ENCODE results near the gene EEF1G.
"Not testable (repeated sequence)": the region's sequence is repeated elsewhere in the genome, so short reads cannot be mapped to it uniquely, and the experiment has no call there.

Gene EEF1G

DNA sequence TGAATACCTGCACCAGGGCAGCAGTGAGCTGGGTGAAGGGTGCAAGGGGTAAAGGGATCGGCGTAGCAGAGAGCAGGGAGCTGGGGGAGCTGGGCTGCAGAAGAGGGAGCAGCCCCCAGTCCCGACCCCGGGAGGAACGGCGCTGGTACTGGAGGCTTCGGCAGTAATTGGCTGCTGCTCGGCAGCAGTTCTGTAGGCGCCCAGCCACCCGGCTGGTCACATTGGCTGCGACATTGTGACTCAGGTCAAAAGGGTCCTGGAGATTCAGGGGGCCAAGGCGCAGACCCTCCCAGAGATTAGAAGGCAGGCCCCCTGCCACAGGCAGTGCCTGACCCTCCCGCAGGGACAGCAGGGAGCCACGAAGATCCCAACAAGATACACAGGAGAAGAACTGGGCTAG is 2.1 kb upstream of the EEF1G start:
- no peak for DNase-seq

- DNase-seq, result no peak
Observed at GRCh38 chr11:62575156-62575555, 1.5 kb upstream of the EEF1G start.

DNA sequence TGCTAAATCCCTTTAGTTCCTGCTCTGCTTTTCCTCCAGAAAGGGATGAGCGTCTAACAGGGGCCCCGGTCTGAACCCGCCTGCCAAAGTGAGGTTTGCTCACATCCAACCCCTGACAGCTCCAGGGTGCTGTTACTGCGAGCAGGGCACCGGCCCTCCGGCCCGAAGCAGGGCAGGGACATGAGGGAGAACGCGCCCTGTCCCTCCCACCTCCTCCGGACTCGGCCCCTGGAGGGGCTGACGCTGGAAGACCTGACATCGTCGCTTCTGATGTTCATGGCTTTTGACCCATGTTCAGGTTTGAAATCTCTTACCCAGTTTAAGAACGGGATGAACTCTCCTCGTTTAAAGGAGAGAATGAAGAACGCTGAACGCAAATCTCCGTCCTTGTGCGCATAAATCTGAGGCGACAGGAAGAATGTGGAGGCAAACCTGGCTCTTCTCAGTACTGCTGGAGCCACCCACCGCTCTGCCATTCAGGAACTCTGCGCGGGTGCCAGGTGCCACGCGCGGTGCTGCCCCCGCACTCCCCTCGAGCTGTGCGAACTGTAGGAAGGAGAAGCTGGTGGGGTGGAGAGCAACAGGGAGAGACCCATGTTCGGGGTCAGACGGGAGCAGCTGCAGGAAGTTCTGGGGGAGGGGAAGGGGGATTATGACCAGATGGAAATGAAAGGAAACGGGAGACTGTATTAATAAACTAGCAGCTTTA is 826 bp upstream of the EEF1G start:
- no peak for DNase-seq

GRCh38 chr11:62573006-62573591 is 592 bp downstream of the EEF1G start:
- no peak for DNase-seq

GRCh38 chr11:62572431-62572830 is 1.3 kb downstream of the EEF1G start:
- no peak for DNase-seq

- DNase-seq, result not testable (repeated sequence)
Observed at GRCh38 chr11:62571493-62571892, 2.2 kb downstream of the EEF1G start.

GRCh38 chr11:62570903-62571302 is 2.8 kb downstream of the EEF1G start:
- not testable (repeated sequence) for DNase-seq

DNA sequence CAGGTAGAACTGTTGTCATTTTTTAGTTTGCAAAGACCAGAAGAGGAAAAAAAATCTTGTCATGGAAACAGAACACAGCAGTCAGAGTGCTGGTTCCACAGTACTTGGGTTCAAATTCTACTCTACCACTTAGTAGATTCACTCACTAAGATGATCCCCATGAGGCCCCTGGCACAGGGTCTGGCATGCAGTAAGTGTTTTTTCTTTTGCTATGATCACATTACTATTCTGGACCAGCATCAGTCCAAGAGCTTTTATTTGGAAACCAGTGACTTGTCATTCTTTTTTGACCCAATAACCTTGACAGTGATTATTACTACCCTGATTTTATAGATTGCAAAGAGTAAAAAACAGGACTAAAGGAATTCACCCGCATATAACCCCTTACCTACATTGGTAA is 4.1 kb downstream of the EEF1G start:
- no peak for DNase-seq

- no peak for DNase-seq
Observed at GRCh38 chr11:62567018-62567633, 6.6 kb downstream of the EEF1G start.

DNA sequence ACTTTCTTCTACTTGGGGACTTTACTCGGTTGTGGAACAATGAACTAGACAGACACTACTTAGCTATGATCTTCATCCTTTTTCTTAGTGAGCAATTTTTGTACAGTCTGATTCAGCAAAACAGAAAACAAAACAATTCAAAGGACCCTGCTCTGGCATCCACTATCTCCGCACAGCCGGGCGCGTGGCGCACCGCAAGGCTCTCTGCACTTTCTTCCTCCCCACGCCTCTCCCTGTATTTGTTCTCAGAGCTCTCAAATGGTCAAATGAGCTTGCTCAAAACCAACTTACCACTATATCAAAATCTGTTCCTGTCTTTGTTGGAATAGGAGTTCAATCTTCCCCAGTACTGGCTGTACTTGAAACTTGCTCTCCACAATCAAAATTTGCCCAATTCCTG is 7.4 kb downstream of the EEF1G start:
- no peak for DNase-seq

DNA sequence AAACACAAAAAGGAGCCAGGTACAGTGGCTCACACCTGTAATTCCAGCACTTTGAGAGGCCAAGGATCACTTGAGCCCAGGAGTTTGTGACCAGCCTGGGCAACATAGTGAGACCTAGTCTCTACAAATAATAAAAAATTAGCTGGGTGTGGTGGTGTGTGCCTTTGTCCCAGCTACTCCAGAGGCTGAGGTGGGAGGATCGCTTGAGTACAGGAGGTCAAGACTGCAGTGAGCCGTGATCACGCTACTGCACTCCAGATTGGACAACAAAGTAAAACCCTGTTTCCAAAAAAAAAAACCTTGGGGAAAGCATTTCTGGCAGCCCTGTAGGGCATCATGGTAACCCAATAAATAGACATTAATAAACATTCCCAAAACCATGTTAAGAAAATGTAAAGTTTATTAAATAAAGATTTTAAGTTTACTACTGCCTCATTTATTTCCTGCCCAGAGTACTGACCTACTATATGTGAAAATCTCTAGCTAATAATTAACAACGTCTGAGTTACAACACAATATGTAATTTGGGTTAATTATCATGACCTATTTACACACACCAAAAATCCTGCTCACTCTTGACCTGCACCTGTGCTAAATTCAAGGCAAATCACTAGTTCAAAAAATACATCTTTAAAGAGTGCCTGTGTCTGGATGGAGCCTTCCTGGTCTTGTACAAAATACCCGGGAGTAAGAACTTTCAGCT is 8.4 kb downstream of the EEF1G start:
- no peak for DNase-seq

DNA sequence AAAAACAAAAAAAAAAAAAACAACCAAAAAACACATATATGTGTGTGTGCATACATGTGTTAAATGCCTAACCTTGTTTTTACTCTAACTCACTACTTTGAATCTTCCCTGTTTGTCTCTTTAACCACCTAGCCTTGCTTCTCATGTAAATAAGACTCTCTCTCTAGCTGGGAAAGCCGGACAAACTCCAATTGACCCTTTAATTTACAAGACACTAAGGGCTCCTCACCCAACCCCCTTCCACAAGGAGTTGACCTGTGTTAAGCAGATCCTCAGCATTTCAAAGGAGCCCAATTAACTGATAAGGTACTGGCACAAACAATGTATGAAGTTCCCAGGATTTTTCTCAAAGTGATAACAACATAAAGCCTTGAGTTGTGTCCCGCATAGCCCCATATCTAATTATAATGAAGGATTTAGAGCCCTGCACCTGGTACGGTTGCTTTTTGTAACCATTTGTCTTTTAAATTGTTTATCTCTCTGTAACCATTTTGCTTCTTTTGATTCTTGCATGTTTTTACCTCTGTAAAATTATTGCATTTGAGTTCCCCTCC is 11.9 kb downstream of the EEF1G start:
- not testable (repeated sequence) for DNase-seq

DNA sequence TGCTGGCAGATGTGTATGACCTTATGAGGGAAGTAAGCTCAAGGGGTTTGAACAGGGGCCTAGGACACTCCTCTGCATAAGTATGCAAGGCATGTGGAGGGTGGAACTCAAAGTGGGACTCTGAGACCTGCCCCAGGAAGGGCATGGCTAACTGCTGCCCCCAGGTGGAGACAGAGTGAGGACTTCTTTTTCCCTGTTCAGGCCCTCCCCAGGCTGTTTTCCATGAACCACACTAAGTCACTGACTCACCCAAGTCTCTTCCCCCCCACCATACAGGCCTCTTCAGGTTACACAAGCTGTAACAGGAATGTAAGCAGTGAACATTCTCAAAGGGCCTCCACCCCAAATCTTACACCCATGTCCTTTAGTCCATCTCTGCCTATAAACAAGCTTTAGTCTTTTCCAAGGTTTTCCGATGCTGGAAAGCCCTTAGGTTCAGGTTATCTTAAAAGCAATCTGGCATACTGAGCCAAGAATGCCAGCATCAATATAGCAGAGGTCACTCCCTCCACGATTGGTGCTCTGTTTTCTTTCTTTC is 13.1 kb downstream of the EEF1G start:
- DNase-seq, result no peak

DNA sequence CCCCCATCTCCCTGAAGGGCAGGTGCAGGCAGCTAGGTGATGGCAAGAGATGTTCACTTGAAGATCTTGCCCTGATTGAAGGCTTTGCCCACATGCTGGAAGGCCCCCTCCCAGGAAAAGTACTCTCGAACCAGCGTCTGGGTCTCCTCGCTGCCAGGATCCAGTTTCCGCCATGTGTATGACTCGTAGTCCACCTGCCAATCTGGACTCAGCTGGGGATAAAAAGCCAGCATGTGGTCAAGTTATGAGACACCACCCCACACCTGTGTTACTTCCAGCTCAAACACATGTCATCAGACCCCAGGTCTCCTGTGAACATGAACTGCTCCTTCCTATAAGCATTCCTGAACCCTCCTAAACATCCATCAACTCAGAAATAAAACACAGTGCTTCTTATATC is 14.1 kb downstream of the EEF1G start:
- DNase-seq, result not testable (repeated sequence)

GRCh38 chr11:62559204-62559603 is 14.5 kb downstream of the EEF1G start:
- no peak for DNase-seq

- no peak for DNase-seq
Observed at GRCh38 chr11:62558669-62559068, 15.0 kb downstream of the EEF1G start.

DNA sequence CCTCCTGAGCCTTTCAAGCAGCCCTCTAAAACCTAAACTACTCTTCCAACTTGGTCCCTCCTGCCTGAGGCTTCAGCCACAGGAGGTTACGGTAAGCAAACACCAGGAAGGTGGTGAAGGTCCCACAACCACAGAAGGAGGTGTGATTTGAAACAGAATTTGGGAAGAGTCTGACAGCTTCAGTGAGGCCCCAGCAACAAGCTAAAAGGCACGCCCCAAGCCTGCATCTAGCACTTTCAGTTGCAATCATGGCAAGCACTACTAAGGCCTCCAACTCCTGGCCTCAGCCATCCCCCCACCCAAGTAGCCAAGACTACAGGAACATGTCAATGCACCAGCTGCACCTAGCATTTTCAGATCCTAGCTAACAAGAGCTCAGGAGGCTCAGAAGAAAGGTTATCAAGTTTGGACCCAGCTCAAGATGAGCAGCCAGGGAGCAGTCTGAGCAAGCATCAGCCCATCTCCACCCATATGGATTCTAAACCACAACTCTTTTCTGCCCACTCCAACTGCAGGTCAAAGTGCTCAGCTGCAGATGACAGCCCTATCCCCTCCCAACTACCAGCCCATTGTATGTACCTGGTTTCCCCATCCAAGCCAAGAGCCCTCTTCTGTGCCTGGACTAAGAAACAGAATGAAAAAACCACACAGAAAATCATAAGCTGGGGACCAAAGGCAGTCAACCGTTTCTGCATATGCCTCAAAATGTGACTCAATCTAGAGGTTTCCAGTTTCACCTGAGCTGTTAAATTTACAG is 16.6 kb downstream of the EEF1G start:
- DNase-seq, result no peak

GRCh38 chr11:62556108-62556874 is 17.4 kb downstream of the EEF1G start:
- DNase-seq, result no peak

DNA sequence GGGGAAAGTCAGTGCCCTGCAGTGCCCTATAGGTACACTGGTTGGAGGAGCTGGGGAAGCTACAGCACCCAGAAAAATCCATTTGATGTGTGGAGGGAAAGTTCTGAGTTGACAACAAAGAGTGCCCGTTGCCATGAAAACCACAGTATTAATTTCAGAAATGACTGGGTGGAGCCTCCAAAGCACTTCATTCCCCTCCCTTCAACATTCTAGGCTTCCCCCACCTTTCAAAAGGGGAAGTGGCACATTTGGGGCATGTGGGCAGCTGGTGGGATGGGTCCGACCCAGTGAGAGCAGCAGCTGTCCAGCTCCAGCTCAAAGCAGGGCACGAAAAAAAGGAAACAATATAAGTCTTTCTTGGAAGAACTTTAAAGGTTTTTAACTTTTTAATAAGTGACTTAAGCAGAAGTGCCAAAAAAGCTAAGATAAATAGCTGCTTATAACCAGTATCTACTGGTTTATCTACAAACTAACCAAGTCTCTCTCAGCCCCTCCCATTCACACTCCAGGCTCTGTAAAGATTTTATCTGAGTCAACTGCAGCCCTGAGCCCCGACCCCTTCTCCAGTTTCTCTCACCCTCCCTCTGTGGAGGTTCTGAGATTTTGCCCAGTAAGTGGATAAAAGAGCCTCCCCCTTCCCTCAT is 18.1 kb downstream of the EEF1G start:
- no peak for DNase-seq

DNA sequence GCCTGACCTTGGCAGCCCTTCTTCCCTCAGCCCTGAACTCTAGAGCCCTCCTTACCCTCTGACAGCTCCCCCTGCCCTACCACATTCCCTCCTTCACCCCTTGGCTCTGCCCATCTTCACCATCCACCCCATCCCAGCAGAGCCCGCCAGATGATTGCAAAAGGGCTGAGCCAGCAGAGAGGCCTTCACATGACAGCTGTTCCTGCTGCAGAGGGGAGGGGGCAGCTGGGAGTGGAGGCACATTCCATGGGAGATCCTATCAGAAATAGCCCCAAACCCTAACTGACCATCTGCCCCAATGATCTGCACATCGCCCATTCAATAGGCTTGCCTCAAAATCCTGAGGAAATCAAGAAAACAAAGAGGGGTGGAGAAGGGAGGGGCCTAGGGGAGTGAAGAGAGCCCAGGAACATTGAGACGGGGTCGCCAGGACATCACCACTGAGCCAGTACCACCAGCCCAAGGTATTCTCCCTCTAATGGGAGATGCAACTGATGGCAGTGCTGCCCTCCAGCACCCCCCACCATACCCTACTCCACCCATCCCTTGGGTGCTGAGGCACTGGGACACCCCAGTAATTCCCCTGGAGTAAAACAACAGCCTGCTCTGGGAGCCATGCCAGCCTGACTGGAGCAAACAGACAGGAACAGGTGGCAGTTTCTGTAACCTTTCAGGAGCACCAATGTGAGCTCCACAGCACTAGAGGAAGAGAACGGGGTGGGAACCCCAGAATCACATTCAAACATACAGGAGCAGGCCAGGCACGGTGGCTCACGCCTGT is 19.1 kb downstream of the EEF1G start:
- no peak for DNase-seq
